ENCODE measurements around the gene LRIG1.

GRCh38 chr3:66435989-66436388 lies 64.8 kb downstream of the LRIG1 start:
- TF ChIP-seq POLR2AphosphoS5 (IDR thresholded peaks at IDR 0.05; ENCODE audit: low read depth, low read length) (no peak), POLR2A (IDR thresholded peaks at IDR 0.05; ENCODE audit: low read depth, low read length) (no peak), TAF1 (IDR thresholded peaks at IDR 0.05; ENCODE audit: borderline replicate concordance, low read depth, low read length) (no peak)

Measured in GM12892 (cell line).